ENCODE measurements around the gene FXYD6. TPM values are rescaled to one million over a fixed set of nuclear protein-coding genes. Genes with fewer than 3 reads are reported as not detected.

The FXYD6 gene
- total and polyA plus RNA-seq, 5 experiments from 2014 or later = not detected

DNA sequence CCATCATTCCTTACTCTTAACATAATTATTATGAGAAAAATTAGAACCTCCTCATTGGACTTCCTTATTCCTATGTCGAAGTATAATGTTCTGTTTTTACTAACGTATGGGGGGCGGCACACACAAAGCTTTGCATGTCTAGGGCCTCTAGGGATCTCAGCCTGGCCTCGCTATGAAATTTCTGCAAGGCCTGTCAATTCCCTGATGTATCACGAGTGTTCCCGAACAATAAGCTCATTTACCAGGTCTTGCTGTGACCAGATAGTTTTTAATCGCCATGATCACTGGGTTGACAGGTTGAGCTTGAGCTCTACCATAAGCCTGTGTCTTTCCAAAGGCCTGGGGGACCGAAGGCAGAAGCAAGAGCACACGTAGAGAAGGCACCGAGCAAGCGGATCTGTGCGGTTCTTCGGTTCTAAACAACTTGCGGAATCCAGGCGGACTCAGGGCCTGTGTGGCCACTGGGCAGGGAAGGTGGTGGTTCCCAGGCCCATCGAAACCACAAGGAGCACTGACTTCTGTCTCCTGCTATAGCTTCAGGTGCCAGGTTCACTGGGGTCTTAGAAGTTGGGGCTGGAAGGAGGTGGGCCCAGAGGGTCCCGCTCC lies 41.5 kb downstream of the FXYD6 start:
- no peak for ATAC-seq
- no peak for DNase-seq
- H3K27me3 Mint-ChIP-seq = no peaks in the 10 kb centered on the region
- no peak overlapping the region for H3K4me3 Mint-ChIP-seq
- no peaks in the 10 kb centered on the region for H3K36me3 Mint-ChIP-seq
- peak overlapping the region in 1 of 10 donors; percentile 83 for H3K27ac Mint-ChIP-seq
- POLR2A ChIA-PET = interaction anchor here (1.5 kb wide), 1 partner anchor 12 kb away, joined by 8 read pairs; no protein-coding TSS in a partner anchor
- H3K4me1 Mint-ChIP-seq = peaks cover 21 to 35% (median 23%) of the 10 kb centered on the region in 4 donors
- no peaks in the 10 kb centered on the region for H3K9me3 Mint-ChIP-seq

GRCh38 chr11:117834068-117834810 lies 42.2 kb downstream of the FXYD6 start:
- ATAC-seq (no peak), DNase-seq (no peak)
- POLR2A ChIA-PET = interaction anchor here (1.5 kb wide), 1 partner anchor 11 kb away, joined by 8 read pairs; no protein-coding TSS in a partner anchor
- H3K4me1 Mint-ChIP-seq = peaks cover 22 to 42% (median 29%) of the 10 kb centered on the region in 4 donors
- no peaks in the 10 kb centered on the region for H3K36me3 Mint-ChIP-seq
- no peak overlapping the region for H3K4me3 Mint-ChIP-seq
- H3K27me3 Mint-ChIP-seq = no peaks in the 10 kb centered on the region
- H3K9me3 Mint-ChIP-seq = no peaks in the 10 kb centered on the region
- H3K27ac Mint-ChIP-seq = peak overlapping the region in 5 of 10 donors; percentile 26 to 83 (median 51)

DNA sequence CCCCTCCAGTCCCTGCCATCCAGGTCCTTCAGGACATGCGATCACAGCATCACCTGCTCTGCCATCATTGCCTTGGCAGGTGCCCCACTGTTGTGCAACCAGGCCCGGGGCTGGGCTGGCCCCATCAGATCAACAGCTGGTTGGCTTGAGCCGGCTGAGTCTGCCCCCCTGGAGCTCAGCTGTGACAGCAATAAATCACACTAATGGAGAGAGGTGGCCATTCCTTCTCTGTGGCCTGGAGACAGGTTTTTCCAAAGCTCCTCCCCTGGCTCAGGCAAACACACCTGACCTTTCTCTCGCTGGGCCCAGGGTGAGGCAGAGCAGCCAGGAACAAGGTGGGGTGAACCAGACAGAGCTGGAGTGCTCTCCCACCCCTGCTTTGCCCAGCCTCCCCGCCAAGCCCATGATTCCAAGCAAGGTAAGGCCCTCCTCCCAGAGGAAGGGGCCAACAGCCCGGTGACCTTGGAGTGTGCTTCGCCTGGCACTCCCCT lies 43.0 kb downstream of the FXYD6 start:
- no peak for ATAC-seq
- Mint-ChIP-seq H3K27ac (peak overlapping the region in 5 of 10 donors; percentile 3 to 83 (median 51)), H3K9me3 (no peaks in the 10 kb centered on the region), H3K27me3 (no peaks in the 10 kb centered on the region), H3K4me1 (peaks cover 24 to 49% (median 36%) of the 10 kb centered on the region in 4 donors), H3K36me3 (no peaks in the 10 kb centered on the region), H3K4me3 (no peak overlapping the region)
- POLR2A ChIA-PET = interaction anchor here (2.5 kb wide), 1 partner anchor 9 kb away, joined by 13 read pairs; the partner anchor contains the start of gene FXYD2
- DNase-seq = no peak

DNA sequence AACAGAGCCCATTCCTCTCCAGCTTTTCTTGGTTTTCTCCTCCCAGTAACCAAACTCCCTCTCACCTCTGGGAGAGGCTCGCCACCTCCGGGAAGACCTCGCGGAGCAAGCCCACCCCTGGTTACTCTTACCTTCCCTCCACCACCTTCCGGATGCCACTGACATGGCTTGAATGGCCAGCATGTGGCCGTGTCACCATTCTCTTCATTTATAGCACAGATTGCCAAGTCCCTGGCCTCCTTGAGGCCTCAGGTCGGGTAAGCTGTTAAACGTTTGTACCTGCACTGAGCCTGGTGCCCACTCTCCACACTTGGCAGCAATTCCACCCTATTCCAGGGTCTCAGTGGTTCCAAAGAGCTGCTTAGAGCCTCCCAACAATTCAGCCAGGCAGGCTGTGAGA lies 43.9 kb downstream of the FXYD6 start:
- H3K4me1 Mint-ChIP-seq = peaks cover 25 to 55% (median 44%) of the 10 kb centered on the region in 4 donors
- no peak for ATAC-seq
- POLR2A ChIA-PET = interaction anchor here (2.5 kb wide), 1 partner anchor 8 kb away, joined by 13 read pairs; the partner anchor contains the start of gene FXYD2
- no peaks in the 10 kb centered on the region for H3K9me3 Mint-ChIP-seq
- DNase-seq = no peak
- no peaks in the 10 kb centered on the region for H3K27me3 Mint-ChIP-seq
- H3K36me3 Mint-ChIP-seq = no peaks in the 10 kb centered on the region
- no peak overlapping the region for H3K4me3 Mint-ChIP-seq
- H3K27ac Mint-ChIP-seq = peak overlapping the region in 7 of 10 donors; percentile 27 to 82 (median 57)

GRCh38 chr11:117831661-117832415 lies 44.6 kb downstream of the FXYD6 start:
- H3K27me3 Mint-ChIP-seq = no peaks in the 10 kb centered on the region
- no peaks in the 10 kb centered on the region for H3K36me3 Mint-ChIP-seq
- H3K4me1 Mint-ChIP-seq = peaks cover 27 to 55% (median 50%) of the 10 kb centered on the region in 4 donors
- no peaks in the 10 kb centered on the region for H3K9me3 Mint-ChIP-seq
- POLR2A ChIA-PET = interaction anchor here (0.7 to 2.5 kb wide), 2 partner anchors 8 to 208 kb away, joined by 4 to 13 read pairs; partner anchors contain the start of gene FXYD2
- peak overlapping the region in 1 of 10 donors; percentile 13 for H3K4me3 Mint-ChIP-seq
- H3K27ac Mint-ChIP-seq = peak overlapping the region in 7 of 10 donors; percentile 27 to 91 (median 59)
- ATAC-seq (no peak), DNase-seq (no peak)

GRCh38 chr11:117830674-117831351 lies 45.6 kb downstream of the FXYD6 start:
- ATAC-seq = peak in 1 of 2 donors; percentile 34
- peak overlapping the region in 9 of 10 donors; percentile 36 to 77 (median 65) for H3K4me3 Mint-ChIP-seq
- no peaks in the 10 kb centered on the region for H3K9me3 Mint-ChIP-seq
- H3K27ac Mint-ChIP-seq = peak overlapping the region; percentile 15 to 92 (median 86)
- no peaks in the 10 kb centered on the region for H3K36me3 Mint-ChIP-seq
- H3K27me3 Mint-ChIP-seq = no peaks in the 10 kb centered on the region
- peaks cover 29 to 65% (median 58%) of the 10 kb centered on the region in 4 donors for H3K4me1 Mint-ChIP-seq
- POLR2A ChIA-PET = interaction anchor here (0.6 to 2.5 kb wide), 2 partner anchors 7 to 618 kb away, joined by 3 to 13 read pairs; partner anchors contain the start of gene FXYD2
- no peak for DNase-seq

GRCh38 chr11:117830072-117830471 lies 46.4 kb downstream of the FXYD6 start:
- H3K4me1 Mint-ChIP-seq = peaks cover 31 to 73% (median 64%) of the 10 kb centered on the region in 4 donors
- H3K9me3 Mint-ChIP-seq = no peaks in the 10 kb centered on the region
- no peak for ATAC-seq
- no peak for DNase-seq
- peak overlapping the region in 9 of 10 donors; percentile 58 to 92 (median 85) for H3K27ac Mint-ChIP-seq
- POLR2A ChIA-PET = interaction anchor here (1.0 kb wide), 1 partner anchor 9 kb away, joined by 3 read pairs; no protein-coding TSS in a partner anchor
- no peaks in the 10 kb centered on the region for H3K27me3 Mint-ChIP-seq
- peak overlapping the region in 6 of 10 donors; percentile 61 to 77 (median 68) for H3K4me3 Mint-ChIP-seq
- no peaks in the 10 kb centered on the region for H3K36me3 Mint-ChIP-seq

- H3K4me3 Mint-ChIP-seq = peak overlapping the region in 1 of 10 donors; percentile 76
- ATAC-seq = no peak
- no peaks in the 10 kb centered on the region for H3K27me3 Mint-ChIP-seq
- H3K4me1 Mint-ChIP-seq = peaks cover 34 to 80% (median 72%) of the 10 kb centered on the region in 4 donors
- no peaks in the 10 kb centered on the region for H3K9me3 Mint-ChIP-seq
- peak overlapping the region in 3 of 10 donors; percentile 26 to 90 (median 56) for H3K27ac Mint-ChIP-seq
- POLR2A ChIA-PET = interaction anchor here (1.0 to 2.1 kb wide), 2 partner anchors 10 to 13 kb away, joined by 3 to 12 read pairs; no protein-coding TSS in a partner anchor
- no peak for DNase-seq
- no peaks in the 10 kb centered on the region for H3K36me3 Mint-ChIP-seq
Measured at GRCh38 chr11:117829369-117829725, 47.1 kb downstream of the FXYD6 start.

DNA sequence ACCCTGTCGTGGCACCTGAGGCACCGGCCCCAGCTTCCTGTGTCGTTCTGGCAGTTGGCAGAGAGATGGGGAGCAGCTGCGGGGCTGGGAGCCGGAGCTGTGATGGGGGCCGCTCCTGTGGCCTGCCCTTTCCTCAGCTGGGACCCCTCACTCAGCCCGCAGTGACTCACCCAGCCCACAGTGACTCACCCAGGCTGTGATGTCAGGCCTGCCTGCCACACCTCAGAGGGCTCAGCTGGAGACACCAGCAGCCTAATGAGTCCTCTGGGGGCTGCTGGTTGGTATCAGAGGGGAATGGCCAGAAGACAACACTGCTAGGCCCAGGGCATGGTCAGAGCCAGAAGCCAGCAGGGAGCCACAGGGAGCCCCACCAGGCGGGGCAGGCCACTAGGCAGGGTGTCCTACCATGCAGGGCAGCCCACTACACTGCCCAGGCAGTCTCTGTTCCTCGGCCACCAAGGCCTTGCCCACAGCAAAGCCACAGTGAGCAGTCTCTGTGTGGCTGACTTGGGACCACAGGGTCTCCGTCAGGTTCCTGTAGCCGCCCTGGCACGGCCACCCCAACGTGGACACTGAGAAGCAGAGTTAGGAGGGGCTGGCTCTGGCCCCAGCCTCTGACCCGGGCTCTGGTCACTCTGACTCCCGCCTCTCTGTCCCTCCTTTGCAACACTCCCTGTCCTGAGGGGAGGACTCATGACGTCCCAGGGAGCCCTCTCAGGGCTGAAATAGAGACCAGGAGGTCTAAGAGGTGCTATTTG lies 47.7 kb downstream of the FXYD6 start:
- H3K9me3 Mint-ChIP-seq = no peaks in the 10 kb centered on the region
- no peaks in the 10 kb centered on the region for H3K27me3 Mint-ChIP-seq
- ATAC-seq (peak; percentile 81 to 89), DNase-seq (peak; percentile 38 to 93 (median 62))
- POLR2A ChIA-PET = interaction anchor here (0.8 to 7.0 kb wide), 9 partner anchors 10 to 224 kb away, joined by 3 to 54 read pairs (median 4); no protein-coding TSS in a partner anchor
- H3K4me3 Mint-ChIP-seq = peak overlapping the region; percentile 15 to 76 (median 60)
- no peaks in the 10 kb centered on the region for H3K36me3 Mint-ChIP-seq
- peak overlapping the region; percentile 71 to 90 (median 86) for H3K27ac Mint-ChIP-seq
- peaks cover 40 to 85% (median 76%) of the 10 kb centered on the region in 4 donors for H3K4me1 Mint-ChIP-seq

DNA sequence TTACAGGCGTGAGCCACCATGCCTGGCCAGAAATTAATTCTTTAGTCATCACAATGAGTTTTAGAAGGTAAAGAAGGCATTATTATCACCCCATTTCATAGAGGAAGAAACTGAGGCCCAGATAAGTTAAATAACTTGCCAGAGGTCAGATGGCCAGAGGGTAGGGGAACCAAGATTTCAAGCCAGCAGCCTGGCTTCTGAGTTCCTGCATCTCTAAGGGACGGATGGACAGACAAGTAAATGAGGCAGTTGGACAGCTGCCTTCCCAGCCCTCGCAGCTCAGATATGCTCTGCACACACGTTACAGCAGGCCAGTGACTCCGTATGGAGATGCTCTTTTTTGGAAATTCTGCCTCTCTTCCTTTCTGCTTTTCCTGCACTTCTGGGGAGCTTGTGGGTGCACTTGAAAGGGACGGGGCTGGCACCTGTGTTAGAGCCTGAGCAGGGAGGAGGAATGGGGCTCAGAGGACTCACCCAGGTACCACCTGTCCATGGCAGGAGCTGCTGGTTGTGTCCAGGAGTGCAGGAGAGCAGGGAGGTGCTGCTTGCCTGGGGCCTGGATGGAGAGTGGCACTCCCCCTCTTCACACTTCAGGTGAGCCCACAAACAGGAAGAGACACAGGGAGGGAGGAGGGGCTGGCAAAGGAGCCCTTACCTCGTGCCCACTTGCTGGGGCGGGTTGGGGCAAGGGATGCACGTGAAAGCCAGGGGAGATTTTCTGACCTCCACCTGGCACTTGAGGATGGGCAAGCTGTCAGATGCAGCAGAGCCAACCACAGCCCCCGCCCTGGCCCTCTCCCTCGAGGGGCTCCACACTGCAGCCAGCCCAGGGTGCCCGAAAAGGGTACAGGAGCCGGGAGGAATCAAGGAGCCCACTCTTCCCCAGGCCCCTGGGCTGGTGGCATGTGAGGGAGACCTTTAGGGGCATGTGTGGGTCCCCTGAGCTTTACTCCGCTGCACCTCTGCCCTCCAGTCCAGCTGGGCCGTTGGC lies 48.6 kb downstream of the FXYD6 start:
- no peaks in the 10 kb centered on the region for H3K9me3 Mint-ChIP-seq
- DNase-seq (peak in 7 of 10 donors; percentile 27 to 74 (median 44)), ATAC-seq (peak; percentile 28 to 52)
- POLR2A ChIA-PET = interaction anchor here (0.8 to 7.0 kb wide), 10 partner anchors 12 to 225 kb away, joined by 3 to 54 read pairs (median 4); partner anchors contain the start of gene IL10RA
- H3K36me3 Mint-ChIP-seq = no peaks in the 10 kb centered on the region
- peak overlapping the region; percentile 71 to 92 (median 87) for H3K27ac Mint-ChIP-seq
- H3K27me3 Mint-ChIP-seq = no peaks in the 10 kb centered on the region
- H3K4me3 Mint-ChIP-seq = peak overlapping the region; percentile 43 to 85 (median 66)
- peaks cover 40 to 93% (median 86%) of the 10 kb centered on the region in 4 donors for H3K4me1 Mint-ChIP-seq
